ENCODE data around the gene UBAC2.

UBAC2 gene

GRCh38 chr13:99425485-99426341 lies 225.1 kb downstream of the UBAC2 start:
- in situ Hi-C loops (cut with MboI; ENCODE audit: low sequenced_read_pairs): no loop called here

GRCh38 chr13:99426426-99426825 lies 225.8 kb downstream of the UBAC2 start:
- in situ Hi-C loops (cut with MboI; ENCODE audit: low sequenced_read_pairs): no loop called here

GRCh38 chr13:99429670-99430069 lies 229.0 kb downstream of the UBAC2 start:
- in situ Hi-C loops (cut with MboI; ENCODE audit: low sequenced_read_pairs): loop anchor here (10.0 kb wide), 1 partner anchor 255 kb away; no protein-coding TSS in a partner anchor

- in situ Hi-C loops (cut with MboI; ENCODE audit: low sequenced_read_pairs): loop anchor here (10.0 kb wide), 1 partner anchor 257 kb away; no protein-coding TSS in a partner anchor
These were observed 231.4 kb downstream of the UBAC2 start for GRCh38 chr13:99431927-99432608.

GRCh38 chr13:99432609-99433542 lies 232.2 kb downstream of the UBAC2 start:
- in situ Hi-C loops (cut with MboI; ENCODE audit: low sequenced_read_pairs): loop anchor here (10.0 kb wide), 1 partner anchor 258 kb away; no protein-coding TSS in a partner anchor

GRCh38 chr13:99433543-99434075 lies 233.0 kb downstream of the UBAC2 start:
- in situ Hi-C loops (cut with MboI; ENCODE audit: low sequenced_read_pairs): loop anchor here (10.0 kb wide), 1 partner anchor 259 kb away; no protein-coding TSS in a partner anchor

GRCh38 chr13:99434258-99434788 lies 233.7 kb downstream of the UBAC2 start:
- in situ Hi-C loops (cut with MboI; ENCODE audit: low sequenced_read_pairs): loop anchor here (10.0 kb wide), 1 partner anchor 260 kb away; no protein-coding TSS in a partner anchor

- in situ Hi-C loops (cut with MboI; ENCODE audit: low sequenced_read_pairs): loop anchor here (5.0 to 10.0 kb wide), 3 partner anchors 48 to 260 kb away; no protein-coding TSS in a partner anchor
These were observed 234.5 kb downstream of the UBAC2 start for GRCh38 chr13:99435116-99435515.

- in situ Hi-C loops (cut with MboI; ENCODE audit: low sequenced_read_pairs): loop anchor here (5.0 to 10.0 kb wide), 3 partner anchors 49 to 261 kb away; no protein-coding TSS in a partner anchor
These were observed 235.3 kb downstream of the UBAC2 start for GRCh38 chr13:99435998-99436397.
